Measurements from ENCODE around the gene AVP.

AVP gene

GRCh38 chr20:3043322-3043721 is 41.2 kb downstream of the AVP start, which contains the start of gene GNRH2:
Gene GNRH2 (plus strand): TSS chr20:3043622. CDS start chr20:3044415, 793 bp downstream.
- no peaks in the 10 kb centered on the region for H4K20me1 ChIP-seq (ENCODE audit: low read depth, low read length)
- no peak within 1 kb of the TSS for H3K27ac ChIP-seq (ENCODE audit: low read depth, low read length)
- H3K9me3 ChIP-seq (ENCODE audit: insufficient read depth, low read length): no peaks in the 10 kb centered on the region
- H3K4me3 ChIP-seq (ENCODE audit: insufficient read depth, low read length, poor library complexity, severe bottlenecking): no peak within 1 kb of the TSS
- H3K36me3 ChIP-seq (ENCODE audit: low read length): no peaks in the 10 kb centered on the region; the same call in 1 of the 2 replicates
- peaks cover 9% of the 10 kb centered on the region for H3K79me2 ChIP-seq (ENCODE audit: insufficient read depth, low read length)
- TF ChIP-seq EZH2phosphoT487 (conservative IDR thresholded peaks at IDR 0.05; ENCODE audit: low read length) (no peak), CTCF (IDR thresholded peaks at IDR 0.05; ENCODE audit: insufficient read depth, low read length, poor library complexity, severe bottlenecking) (no peak)
- no peak within 1 kb of the TSS for H2AFZ ChIP-seq (ENCODE audit: low read depth, low read length, severe bottlenecking)
- H3K9me2 ChIP-seq (replicated peaks; ENCODE audit: insufficient read depth, low read length): no peaks in the 10 kb centered on the region
- no peak within 1 kb of the TSS for H3K9ac ChIP-seq (ENCODE audit: low read length)
- no peaks in the 10 kb centered on the region for H3K27me3 ChIP-seq (ENCODE audit: low read length)
- H3F3A ChIP-seq (ENCODE audit: insufficient read depth): no peaks in the 10 kb centered on the region
- no peak within 1 kb of the TSS for H3K4me2 ChIP-seq (ENCODE audit: low read depth, low read length, poor library complexity, severe bottlenecking)

GRCh38 chr20:3042625-3043024 is 41.9 kb downstream of the AVP start:
- Histone ChIP-seq H3K27ac (ENCODE audit: low read depth, low read length) (no peak overlapping the region), H3K27me3 (ENCODE audit: low read length) (no peaks in the 10 kb centered on the region)
- TF ChIP-seq EZH2phosphoT487 (conservative IDR thresholded peaks at IDR 0.05; ENCODE audit: low read length) (no peak), CTCF (IDR thresholded peaks at IDR 0.05; ENCODE audit: insufficient read depth, low read length, poor library complexity, severe bottlenecking) (no peak)

GRCh38 chr20:3041854-3042409 is 42.6 kb downstream of the AVP start:
- no peak overlapping the region for H3K9ac ChIP-seq (ENCODE audit: low read length)
- H3K27ac ChIP-seq (ENCODE audit: low read depth, low read length): no peak overlapping the region
- no peaks in the 10 kb centered on the region for H4K20me1 ChIP-seq (ENCODE audit: low read depth, low read length)
- H3K27me3 ChIP-seq (ENCODE audit: low read length): no peaks in the 10 kb centered on the region
- no peak overlapping the region for H3K4me3 ChIP-seq (ENCODE audit: insufficient read depth, low read length, poor library complexity, severe bottlenecking)
- H3K79me2 ChIP-seq (ENCODE audit: insufficient read depth, low read length): peaks cover 8% of the 10 kb centered on the region
- no peak for TF ChIP-seq EZH2phosphoT487 (conservative IDR thresholded peaks at IDR 0.05; ENCODE audit: low read length)
- TF ChIP-seq CTCF (IDR thresholded peaks at IDR 0.05; ENCODE audit: insufficient read depth, low read length, poor library complexity, severe bottlenecking): no peak
- H3K4me2 ChIP-seq (ENCODE audit: low read depth, low read length, poor library complexity, severe bottlenecking): no peak overlapping the region
- H3K36me3 ChIP-seq (ENCODE audit: low read length): 0 out of 2 replicates have a peak, but pooled peaks cover 2% of the 10 kb centered on the region
- no peaks in the 10 kb centered on the region for H3F3A ChIP-seq (ENCODE audit: insufficient read depth)
- H3K9me3 ChIP-seq (ENCODE audit: insufficient read depth, low read length): no peaks in the 10 kb centered on the region
- no peaks in the 10 kb centered on the region for H3K9me2 ChIP-seq (replicated peaks; ENCODE audit: insufficient read depth, low read length)
- no peak overlapping the region for H2AFZ ChIP-seq (ENCODE audit: low read depth, low read length, severe bottlenecking)

More at GRCh38 chr20:3042625-3043024, 41.9 kb downstream of the AVP start:
- H2AFZ ChIP-seq (ENCODE audit: low read depth, low read length, severe bottlenecking): no peak overlapping the region
- H3K9ac ChIP-seq (ENCODE audit: low read length): no peak overlapping the region
- H3K4me3 ChIP-seq (ENCODE audit: insufficient read depth, low read length, poor library complexity, severe bottlenecking): no peak overlapping the region
- H4K20me1 ChIP-seq (ENCODE audit: low read depth, low read length): no peaks in the 10 kb centered on the region
- H3F3A ChIP-seq (ENCODE audit: insufficient read depth): no peaks in the 10 kb centered on the region
- H3K36me3 ChIP-seq (ENCODE audit: low read length): peaks cover 2% of the 10 kb centered on the region; the same call in 1 of the 2 replicates
- H3K4me2 ChIP-seq (ENCODE audit: low read depth, low read length, poor library complexity, severe bottlenecking): no peak overlapping the region
- no peaks in the 10 kb centered on the region for H3K9me2 ChIP-seq (replicated peaks; ENCODE audit: insufficient read depth, low read length)
- H3K79me2 ChIP-seq (ENCODE audit: insufficient read depth, low read length): peaks cover 9% of the 10 kb centered on the region
- no peaks in the 10 kb centered on the region for H3K9me3 ChIP-seq (ENCODE audit: insufficient read depth, low read length)

All from SU-DHL-6 (cell line).